Measurements from ENCODE around the gene MZT2A.
"Not testable (repeated sequence)": the region's sequence is repeated elsewhere in the genome, so short reads cannot be mapped to it uniquely, and the experiment has no call there.

DNA sequence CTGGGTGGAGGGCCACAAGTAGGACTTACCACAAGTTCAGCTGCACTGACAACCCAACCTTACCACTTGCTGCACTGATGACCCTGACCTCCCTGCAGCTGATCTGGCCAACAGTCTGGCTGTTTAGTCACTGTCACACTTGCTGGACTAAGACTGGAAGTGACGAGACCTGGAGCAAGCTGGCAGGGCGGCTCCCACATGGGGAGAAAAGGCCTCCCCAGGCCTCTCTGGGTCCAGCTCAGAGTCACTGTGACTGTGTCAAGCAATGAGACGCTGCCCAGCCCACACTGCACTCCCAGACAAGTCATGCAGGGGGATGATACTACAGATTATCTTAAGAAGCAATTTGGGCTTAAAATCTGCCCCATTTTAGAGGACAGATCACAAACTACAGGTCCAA is 21.3 kb downstream of the MZT2A start:
- not testable (repeated sequence) for TF ChIP-seq POLR2AphosphoS5 (IDR thresholded peaks at IDR 0.05; ENCODE audit: insufficient read depth in 1 of 2, low read depth in 1 of 2); POLR2A (IDR thresholded peaks at IDR 0.05); CTCF (IDR thresholded peaks at IDR 0.05)
